IPS DF 19.7 (cell line): ENCODE results near the gene CREB1.

Source experiments
- DNase-seq: peaks from one replicate; pipeline ENCODE4 v3.0.0-alpha.2; 2013; ENCODE audit warnings: low read depth, low spot score

Gene CREB1

DNA sequence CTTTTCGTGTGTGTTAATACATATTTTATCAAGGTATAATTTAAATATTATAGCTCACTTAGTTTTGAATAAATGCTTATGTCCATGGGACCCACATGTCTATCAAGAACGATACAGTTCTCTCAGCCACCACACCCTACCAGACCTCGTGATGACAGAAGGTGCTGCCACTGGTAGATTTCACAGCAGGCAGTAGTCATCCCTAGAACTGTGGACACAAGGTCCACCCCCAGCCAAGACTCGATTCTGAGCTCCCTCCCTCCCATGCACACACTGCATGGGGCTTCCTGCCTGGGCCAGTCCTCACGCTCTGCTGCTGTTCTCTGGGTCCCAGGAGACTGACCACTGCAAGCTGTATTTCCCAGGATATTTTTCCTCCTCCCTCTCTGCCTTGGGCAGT is 26.5 kb upstream of the CREB1 start:
- DNase-seq: no peak

DNA sequence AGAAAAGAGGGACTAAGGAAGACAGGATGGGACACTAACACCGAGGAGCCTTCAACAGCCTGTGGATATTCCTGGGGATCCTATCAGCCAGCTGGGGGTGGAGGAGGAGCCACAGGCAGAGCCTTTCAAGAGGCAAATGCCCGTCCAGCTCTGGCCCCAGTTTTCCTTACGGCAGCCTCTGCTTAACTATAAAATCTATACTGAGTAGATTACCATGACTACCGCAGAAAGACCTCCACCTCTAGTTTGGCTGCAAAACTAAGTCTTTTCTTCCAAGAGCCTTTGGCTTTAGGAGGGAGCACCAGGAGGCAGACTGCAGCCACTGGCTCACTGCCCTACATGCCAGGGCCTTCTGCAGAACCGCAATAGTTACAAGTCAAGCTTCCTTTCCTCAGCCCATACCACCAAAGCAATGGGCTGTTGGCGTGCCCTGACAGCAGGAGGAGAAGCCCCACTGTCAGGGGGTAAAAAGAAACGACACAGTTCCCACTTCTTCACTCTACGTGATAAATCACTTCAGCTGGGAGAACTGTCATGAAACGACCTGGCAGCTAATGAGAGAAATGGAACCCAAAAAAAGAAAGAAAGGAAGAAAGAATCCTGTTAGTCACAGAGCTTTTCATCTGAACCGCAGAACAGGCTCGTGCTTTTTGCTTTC is 25.1 kb upstream of the CREB1 start:
- DNase-seq: no peak

DNA sequence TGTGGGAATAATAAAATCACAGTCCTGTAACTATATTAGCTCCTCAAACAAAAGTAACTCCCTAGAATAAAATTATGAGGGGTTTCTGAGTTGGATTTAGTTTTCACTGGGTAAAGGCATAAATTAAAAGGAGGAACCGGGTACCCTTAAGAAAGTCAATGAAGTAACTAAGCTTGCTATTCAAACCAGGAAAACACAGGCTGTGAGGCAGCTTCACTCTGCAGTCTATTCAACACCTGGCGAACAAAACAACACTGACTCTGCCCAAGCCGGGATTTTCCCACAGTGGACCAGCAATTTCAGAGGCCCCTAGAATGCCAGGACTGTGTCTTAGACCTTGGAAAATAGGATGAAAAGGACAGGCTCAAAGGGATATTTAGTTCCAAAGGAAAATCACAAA is 24.6 kb upstream of the CREB1 start:
- DNase-seq: no peak

DNA sequence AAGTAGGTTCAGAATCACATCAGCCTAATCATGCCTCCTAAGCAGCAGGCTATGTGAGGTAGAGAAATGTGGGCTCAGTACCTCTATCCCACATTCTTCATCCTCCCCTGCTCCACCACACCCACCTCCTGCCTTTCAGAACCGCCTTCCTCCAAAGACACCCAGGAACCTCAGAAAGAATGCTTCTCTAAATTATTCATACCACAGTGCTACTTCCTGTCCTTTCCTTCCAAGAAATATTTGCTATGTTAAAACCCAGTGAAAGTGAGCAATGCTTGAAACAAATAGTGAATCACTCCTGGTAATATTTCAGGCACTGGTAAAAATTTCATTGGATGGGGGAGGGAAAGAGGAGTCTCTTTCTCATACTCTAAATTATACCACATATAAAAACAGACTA is 24.0 kb upstream of the CREB1 start:
- DNase-seq: no peak

DNA sequence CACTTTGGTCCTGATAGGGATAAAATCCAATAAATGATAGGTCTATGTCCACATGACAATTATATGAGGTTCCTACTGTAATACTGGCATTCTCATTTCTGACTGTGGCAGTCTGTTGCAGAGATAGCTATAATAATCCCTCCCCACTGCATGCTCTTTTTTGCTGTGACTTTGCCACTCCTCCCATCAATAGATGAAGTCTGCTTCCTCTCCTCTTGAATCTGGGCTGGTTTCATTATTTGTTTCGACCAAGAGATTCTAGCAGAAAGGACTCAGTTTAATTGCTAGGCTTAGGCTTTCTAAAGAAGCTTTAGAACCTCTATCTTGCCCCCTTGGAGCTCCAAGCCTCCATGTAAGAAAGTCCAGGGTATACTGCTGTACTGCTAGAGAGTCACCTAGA is 23.3 kb upstream of the CREB1 start:
- no peak for DNase-seq

DNA sequence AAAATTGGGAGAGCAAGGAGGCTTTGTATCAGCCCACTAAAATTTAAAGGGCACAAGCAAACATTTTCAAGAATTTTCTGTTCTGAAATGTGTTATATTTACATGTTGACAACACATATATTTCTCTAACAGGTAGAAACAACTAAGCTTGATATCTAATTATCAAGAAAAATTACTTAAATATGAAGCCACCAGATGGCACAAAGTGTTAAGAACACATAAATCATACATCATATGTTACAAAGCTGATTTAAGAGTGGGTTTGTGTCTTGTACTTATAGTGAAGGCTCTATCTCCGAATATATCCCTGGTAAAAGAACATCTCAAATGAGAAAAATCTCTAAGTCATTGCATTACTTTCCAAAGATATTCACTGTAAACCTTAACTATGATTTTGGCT is 19.6 kb upstream of the CREB1 start:
- no peak for DNase-seq

DNA sequence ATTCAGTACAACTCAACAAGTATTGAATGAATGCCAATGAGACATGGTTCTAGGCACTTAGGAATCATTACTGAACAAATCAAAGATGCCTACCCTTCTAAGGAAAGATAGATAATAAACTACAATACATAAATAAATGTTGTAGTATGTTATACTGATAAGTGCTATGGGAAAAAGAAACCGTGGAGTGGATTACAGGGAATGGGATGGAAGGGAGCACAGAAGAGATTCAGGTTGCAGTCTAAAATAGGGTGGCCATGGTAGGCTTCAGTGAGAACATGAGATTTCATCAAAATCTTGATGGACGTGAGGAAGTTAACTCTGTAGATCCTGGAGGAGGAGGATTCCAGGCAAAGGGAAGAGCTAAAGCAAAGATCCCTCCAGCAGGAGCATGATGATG is 17.9 kb upstream of the CREB1 start:
- DNase-seq: no peak

DNA sequence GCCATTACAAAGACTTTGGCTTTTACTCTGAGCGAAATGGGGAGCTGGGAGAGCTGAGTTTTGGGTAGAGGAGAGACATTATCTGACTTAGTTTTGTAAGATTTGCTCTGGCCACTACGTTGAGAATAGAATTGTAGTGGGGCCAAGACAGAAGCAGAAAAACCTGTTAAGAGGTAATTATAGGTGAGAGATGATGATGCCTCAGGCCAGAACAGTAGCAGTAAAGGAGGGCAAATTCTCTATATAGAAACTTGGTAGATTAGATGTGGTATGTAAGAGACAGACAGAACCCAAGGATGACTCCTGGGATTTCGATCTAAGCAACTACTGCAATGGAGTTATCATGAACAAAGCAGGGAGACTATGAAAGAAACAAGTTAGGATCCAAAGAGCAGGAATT is 17.4 kb upstream of the CREB1 start:
- no peak for DNase-seq

DNA sequence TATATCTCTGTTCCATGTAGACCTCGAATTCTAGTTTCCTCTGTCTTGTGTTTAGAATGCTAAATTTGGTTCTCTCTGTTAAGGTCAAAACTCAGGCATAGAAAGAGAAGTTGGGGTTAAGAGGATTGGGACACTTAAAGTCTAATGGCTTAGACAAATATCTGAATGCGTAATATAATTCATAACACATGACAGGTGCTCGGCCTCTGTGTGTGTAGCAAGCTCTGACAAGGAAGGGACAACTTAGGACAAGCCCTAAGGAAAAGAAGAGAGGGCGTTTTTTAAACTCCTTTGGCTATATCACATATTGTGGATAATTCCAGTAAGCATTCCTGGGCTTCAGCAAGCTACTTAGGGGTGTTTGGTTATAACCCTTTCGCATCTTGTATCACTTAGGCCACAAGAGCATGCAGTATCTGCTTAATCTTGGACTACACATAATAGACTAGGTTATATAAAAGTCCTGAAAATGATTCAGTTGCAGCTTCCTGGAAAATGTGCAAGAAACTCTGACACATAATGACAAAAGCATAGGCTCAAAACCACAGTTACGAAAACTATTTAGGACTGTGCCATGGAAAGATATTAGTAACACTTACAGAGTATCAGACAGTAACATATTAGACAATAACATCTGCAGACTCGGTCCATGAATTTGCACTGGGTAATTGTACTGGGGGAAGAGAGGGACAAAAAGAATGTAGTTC is 16.1 kb upstream of the CREB1 start:
- no peak for DNase-seq

DNA sequence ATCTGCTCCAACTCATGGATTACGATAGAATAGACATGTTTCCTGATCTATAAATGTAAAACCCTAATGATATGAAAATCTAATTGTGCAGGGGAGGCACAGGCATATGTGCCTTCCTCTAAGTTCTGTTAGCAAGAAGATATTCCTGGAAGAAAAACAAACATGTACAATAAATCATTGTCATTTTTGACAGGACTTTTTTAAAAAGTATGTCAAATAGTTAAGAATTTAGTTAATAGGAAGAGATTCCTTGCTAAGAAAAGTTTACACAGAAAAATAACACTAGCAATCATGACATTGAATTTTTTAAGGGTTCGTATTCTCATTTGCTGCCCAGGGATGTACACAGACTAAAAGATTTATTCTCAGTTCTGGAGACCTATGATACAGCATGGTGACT is 15.3 kb upstream of the CREB1 start:
- no peak for DNase-seq

DNA sequence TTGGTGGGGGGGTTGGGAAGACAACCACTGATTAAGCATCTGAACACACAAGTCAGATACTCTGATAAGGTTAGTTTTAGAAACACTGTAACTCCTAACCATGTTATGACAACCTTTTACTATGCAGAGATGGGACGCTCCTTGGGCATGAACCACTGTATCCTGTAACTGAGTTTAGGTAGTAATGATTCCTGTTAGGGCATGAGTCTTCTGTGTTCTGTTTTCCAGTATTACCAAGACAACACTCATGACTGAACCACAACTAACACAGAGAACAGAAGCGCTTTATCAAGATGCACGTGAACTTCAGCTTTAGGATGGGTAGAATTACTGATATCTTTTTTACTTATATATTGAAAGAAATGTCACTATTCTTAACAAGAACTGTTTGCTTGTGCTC is 14.1 kb upstream of the CREB1 start:
- DNase-seq: no peak

DNA sequence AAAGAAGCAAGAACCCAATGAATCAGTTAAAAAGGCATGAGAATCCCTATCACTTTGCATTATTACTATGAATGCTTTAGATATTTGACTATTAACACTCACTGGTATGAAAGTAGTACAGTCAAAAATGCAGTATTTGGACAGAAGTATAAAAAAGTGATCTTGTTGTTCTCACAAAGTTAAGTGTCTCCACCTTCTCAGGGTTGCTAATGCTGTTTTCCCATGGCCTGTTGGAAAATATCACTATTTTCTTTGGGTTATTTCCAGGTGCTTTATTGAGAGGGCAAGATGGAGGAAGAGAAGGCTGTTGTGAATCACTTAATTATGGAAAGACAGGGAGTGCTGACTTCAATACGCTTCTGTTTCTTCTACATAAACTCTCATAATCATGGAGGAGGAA is 13.6 kb upstream of the CREB1 start:
- DNase-seq: no peak

DNA sequence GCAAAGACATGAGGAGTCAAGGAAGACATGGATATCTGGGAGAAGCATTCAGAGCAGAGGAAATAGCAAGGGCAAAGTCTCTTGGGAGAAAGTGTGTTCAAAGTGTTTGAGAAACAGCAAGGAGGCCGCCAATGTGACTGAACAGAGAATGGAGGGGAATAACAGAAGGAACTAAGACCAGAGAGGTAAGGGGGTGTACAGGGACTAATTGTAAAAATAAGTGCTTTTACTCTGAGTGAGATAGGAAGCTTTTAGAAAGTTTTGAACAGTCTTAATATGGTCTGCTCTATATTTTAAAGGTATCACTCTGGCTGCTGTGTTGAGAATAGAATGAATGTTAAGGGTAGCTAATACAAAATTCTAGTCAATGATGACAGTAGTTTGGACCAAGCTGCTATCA is 6.8 kb upstream of the CREB1 start:
- no peak for DNase-seq

DNA sequence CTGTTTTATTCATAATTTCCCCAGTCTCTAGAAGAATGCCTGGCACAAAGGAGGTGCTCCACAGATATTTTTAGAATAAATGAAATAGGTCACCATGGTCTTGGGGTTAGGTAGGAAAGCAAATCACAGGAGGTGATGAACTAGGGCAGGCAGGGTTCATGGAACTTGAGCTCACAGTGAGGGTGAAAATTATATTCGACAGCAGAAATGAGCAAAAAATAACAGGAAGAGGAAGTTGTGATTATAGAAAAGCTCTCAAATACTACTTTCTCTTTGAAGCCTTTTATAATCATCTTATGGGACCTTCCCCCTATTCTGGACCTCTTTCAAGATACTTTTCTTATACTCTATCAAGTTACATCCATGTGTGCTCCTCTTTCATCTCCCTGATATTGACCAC is 4.5 kb upstream of the CREB1 start:
- DNase-seq: no peak

DNA sequence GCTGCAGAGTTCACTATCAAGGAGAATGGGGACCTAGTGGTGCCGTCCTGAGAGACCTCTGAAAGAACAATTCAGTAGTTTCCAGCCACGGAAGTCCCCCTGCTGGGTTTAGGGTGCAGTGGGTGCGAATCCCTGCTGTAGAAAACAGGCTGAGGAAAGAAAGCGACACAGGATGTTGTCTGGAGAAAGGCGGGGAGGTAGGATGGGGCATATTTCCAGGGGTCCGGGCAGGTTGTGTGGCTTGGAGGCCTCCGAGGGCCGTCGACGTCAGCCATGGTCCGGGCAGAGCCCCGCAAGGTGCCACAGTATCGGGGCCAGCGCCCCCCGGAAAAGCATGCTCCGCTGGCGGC is 807 bp upstream of the CREB1 start:
- no peak for DNase-seq

DNA sequence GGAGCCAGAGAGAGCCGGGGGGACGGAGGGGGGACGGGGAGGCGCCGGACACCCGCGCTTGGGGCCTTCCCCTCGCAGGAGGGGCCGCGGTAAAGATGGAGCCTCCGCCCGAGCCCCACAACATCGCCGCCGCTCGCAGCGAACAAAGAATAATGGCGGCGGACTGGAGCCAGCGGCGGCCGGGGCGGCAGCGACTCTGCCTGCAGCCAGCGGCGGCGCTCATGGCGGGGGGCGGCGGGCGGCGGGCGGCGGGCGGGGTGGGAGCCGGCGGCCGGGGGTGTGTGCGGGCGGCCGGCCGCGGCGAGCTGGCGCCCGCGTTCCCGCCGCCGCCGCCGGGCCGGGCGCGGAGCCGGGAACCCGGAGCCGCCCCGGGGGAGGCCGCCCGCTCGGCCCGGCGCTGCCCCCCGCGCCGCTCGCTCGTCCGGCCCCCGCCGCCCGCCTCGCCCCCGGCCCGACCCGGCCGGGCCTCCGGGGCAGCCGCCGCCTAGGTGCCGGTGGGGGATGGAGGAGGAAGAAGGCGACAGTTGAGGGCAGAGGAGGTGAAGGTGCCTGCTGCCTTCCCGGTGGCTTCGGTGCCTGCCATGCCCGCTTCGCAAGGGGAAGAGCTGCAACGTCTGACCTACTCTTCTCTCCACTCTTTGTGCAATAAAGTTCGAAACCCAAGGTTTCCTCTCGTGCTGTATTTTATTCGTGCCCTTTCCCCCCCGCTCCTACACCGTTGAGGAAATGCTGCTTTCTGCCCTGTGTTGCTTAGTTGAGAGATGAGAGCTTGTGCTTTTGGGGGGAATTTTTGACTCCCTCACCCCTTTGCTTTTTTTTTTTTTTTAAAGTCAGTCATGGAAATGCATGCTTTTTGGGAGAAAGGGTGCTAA is 634 bp downstream of the CREB1 start:
- no peak for DNase-seq

DNA sequence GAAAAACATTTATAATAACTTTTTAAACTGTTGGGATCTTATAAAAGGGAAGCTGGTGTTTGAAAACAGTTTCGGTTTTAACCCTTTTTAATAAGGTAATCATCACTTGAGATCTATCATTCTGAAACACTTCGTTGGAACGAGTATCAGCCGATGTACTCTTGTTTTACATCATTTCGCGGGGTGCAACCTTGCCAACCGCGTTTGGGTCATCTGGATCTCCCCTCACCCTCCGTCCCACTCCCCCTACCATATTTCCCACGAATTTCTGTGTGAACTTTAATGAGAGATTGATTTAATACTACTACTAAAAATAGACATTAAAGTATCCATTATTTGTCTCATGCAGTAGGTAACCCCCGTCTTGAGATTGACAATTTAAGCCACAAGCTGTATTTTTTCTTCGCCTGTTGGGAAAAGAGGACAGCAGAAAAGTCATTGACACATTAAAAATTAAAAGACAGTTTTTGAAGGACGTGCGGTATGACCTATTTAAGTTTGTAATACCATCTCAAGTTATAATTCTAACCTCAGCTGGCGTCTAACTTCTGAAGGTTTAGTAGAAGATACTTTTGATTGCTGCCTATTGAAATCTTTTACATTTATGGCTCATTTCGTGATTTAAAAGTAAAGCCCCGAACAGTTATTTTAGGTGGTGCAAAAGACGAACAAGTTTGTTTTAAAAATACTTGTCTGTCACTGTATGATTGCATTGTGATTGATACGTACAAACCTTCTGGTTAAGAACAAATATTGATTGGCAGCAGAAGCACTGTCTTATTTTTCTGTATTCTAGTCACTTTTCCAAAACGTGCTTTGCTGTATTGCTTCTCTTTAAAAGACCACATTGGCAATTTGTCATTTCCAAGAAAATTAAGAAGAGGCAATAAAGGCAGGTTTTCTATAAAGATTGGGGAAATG is 1.5 kb downstream of the CREB1 start:
- no peak for DNase-seq

DNA sequence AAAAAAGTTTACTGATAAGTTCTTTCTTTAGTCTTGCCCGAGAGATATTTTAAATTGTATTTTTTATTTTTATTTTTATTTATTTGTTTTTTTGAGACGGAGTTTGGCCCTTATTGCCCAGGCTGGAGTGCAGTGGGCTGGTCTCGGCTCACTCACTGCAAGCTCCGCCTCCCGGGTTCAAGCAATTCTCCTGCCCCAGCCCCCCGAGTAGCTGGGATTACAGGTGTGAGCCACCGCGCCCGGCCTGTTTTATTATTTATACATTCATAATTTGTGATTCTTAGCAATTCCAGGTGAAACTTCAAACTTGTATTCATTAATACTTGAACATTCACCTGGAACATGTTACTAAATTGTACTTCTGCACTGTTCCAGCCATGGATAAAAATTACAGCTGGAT is 2.9 kb downstream of the CREB1 start:
- no peak for DNase-seq

DNA sequence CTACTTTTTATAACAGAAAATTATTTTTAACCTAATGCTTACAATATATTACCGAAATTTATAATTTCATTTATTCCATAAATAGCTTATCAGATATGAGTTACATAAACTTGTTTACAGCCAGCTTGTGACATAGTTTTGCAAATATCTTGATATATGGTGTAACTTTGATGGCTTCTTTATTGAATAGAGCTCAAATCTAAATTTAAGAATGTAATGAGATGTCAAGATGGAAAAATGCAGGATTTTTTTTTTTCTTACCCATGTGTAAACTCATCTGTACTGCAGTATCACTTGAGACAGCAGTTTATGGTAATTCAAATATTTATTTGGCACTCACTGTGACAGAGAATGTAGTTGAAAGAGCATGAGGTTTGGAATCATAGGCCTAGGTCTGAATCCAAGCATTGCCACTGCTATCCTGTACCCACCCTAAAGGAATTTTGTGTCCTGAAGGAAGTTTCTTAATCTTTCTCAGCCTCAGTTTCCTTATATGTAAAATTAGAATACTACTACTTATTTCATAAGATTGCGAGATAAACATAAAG is 3.8 kb downstream of the CREB1 start:
- no peak for DNase-seq

DNA sequence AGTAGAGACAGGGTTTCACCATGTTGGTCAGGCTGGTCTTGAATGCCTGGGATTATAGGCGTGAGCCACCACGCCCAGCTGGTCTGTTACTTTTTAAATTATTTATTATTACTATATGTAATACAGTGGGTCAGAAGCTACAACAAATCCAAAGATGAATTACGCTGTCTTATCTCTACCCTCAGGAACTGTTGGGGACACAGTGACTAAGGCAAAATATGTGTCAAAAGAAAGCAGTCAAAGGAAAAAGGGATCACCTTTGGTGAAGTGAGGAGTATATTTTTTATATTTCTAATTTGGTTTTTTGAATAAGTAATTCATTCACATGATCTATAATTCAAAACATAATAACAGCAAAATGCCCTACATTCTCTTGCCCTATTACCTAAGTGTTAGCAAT is 4.7 kb downstream of the CREB1 start:
- DNase-seq: no peak

DNA sequence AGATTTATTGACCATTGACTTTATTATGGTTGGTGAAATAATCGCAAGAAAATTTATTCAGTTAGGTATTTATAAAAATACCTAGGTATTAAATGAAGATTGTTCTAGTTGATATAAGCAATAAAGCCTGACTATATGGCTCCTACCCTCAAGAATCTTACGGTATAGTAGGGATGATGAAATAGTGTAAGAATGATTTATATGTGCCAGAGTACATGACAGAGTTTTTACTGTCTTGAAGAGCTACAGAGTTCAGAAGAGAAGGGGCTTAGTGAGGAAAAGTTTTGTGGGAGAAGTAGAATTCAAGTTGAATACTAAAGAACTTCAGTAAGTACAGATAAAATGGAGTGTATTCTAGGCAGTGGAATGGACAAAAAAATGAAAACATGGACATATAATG is 9.7 kb downstream of the CREB1 start:
- DNase-seq: no peak

DNA sequence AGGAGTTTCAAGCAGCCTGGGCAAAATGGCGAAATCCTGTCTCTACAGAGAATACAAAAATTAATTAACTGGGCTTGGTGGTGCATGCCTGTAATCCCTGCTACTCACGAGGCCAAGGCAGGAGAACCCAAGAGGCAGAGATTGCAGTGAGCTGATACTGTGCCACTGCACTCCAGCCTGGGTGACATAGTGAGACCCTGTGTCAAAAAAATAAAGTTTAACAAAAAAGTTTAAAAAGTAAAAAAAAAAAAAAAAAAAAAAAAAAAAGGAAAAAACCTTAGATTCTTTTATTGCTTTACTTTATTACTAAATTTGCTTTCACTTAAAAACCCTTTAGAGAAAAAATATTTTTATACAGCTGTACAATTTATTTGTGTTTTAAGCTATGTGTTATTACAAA is 10.7 kb downstream of the CREB1 start:
- DNase-seq: no peak
